SW 1271 (cell line): Measurements from ENCODE around the gene PEX10.

Source experiments
- DNase-seq, 2 experiments: peaks; one replicate each; lab custom pipeline; 2025; lab: John Stamatoyannopoulos, UW

PEX10 gene

GRCh38 chr1:2388004-2388913 lies 24.1 kb downstream of the PEX10 start:
- DNase-seq, result no peak

DNA sequence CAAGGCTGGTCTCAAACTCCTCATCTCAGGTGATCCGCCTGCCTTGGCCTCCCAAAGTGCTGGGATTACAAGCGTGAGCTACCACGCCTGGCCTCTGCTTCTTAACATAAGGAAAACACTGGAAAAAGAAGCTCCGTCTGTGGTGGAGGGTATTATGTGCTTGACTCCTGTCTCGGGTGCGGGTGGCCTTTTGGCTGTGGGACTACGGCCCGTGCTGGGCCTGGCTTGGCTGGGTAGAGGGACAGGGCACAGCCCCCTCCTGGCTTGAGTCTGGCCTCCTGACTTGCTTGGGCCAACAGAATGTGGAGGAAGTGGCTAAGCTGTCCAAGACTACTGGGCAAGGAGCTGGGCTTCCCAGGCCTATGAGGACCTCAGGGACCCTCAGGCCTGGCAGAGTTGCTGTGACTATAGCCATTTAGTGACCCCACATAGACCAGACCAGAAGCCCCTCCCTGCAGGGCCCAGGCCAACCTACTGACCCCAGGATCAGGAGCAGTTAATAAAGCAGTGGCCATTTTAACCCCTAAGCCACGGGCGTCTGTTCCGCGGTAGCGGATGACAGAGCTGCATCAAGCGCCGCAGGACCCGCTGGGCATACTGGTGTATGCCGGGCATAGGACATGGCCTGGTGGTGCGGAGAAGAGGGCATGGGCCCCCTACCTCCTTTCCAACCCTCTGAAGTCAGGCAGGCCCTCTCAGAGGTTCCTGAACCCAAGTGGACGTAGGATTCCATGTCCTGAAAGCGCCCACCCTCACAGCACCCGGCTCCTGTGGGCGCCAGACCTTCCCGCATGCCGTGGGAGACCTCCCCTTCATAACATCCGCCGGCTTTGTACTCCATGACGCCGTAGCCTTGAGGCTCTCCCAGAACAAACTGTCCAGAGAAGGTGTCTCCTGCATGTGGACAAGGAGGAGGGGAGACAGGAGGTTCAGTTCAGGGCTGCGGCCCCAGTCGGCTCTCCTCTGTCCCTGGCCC lies 25.4 kb downstream of the PEX10 start:
- DNase-seq, result no peak

DNA sequence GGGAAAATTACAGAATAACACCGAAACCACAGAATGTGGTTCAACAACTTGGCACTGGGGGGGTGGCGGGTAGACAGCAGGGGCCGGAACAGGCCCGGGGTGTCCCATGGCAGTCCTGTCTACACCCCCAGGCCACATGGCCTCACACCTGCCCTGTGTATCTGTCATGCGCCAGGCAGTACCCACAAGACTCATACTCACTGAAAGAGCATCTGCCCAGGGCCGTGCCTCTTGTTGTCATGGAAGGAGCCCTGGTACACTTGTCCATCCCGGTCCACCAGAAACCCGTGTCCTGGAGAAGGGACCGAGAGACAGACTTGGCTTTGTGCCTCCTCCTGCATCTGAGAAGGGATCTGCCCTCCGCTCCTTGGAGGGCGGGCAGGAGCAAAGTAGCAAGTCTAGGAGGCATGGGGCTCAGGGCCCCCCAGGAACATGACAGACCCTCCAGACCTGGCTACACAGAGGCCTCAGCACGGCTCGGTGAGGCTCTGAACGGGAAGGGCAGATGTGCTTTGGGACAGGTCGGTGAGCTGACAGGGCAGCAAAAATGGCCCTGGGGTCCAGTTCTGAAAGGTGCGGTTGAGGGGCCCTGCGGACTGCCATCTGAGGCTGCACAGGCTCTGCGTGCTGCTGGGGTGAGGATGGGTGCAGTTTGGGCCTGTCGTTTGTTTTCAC lies 26.6 kb downstream of the PEX10 start:
- DNase-seq, result no peak

DNA sequence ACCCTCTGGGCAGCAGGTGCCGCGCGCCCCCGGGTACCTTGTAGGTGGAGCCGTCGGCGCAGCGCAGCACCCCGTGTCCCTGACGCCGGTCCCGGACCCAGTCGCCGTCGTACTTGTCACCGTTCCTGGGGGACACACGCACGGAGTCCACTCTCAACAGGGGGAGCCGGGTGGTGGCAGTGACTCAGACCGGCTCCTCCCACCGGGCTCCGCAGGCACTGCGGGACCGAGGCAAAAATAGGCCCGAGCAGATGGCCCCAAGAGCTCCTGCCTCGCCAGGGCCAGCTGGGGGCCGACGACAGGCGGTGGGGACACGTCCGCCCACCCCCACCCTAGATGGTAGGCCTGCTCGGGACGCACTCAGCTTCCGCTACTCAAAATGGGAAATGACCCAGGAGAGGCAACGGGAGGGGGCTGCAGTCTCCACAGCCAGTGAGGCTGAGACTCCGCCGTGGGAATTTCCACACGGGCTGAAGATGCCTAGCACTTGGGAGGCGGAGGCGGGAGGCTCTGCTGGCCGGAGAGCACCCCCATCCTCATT lies 27.4 kb downstream of the PEX10 start:
- DNase-seq, result no peak

DNA sequence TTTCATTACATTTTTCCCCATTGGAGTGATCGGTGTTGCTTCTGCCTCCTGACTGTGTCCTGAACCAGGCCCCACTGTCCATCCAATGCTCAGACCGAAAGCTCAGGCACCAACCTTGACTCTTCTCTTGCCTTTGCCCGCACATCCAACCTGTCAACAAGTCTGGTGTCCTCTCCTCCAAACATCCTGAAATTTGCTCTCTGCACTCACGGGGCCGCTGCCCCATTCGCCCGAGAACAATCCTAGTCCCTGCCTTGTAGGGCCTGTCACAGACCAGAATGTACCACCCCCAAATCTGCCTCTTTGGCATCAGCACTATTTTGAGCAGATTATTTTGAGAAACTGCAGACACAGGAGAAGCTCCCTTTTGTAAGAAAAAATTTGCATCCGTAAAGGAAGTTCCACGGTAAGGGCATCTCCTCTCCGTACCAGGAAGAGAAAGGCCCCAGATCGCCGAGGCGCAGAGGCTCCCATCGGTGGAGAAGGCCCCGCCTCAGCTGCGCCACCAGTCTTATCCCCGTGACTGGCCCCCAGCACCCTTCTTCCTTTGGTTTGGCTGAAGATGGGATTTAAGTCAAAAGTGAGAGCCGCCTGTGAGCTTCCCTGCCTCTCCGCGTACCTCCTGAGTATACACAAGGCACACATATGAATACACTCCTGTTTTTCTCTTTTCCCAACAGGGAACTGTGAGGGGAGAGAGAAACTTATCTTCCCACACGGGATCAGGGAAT lies 28.1 kb downstream of the PEX10 start:
- no peak for DNase-seq

GRCh38 chr1:2383576-2383975 lies 28.8 kb downstream of the PEX10 start:
- no peak for DNase-seq

- DNase-seq, result no peak
These were observed 29.6 kb downstream of the PEX10 start for GRCh38 chr1:2382621-2383361.

DNA sequence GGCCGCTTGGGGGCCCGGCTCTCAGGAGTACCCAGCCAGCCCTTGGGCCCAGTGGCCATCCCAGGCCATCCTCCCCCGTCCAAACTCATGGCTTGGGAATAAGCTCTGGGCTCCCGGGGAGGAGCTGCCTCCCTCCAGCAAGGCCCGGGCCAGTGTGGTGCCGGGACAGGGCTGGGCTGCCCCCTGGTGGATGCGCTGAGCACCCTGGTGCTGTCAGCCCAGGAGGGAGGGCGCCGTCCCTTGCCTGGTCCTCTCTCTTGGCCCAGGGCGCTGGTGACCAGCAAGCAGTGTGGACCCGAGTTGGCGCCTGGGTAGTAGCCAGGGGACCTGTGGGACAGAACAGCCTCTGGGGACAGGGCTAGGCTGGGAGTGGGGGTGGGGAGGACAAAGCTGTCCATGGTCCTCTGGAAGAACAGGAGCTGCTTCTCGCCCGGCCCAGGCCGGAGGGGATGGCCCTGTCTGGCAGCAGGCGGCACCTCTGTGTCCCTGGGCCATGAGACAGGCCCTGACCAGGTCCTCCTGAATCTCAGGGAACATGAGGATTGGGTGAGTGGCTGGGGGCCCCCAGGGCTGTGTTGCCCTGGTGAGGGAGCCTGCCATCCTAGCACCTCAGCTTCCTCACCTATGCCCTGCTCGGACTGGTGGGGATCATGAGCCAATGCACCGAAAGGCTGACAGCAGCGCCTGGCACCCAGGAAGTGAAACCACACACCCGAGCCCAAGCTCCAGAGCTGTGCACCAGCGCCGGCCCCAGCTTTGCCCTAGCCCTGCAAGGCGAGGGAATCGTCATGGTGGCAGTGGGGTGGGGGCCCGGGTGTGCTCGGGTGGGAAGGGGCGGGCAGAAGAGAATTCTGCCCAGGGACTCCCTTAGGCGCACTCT lies 30.4 kb downstream of the PEX10 start:
- DNase-seq, result peak; percentile 26 to 49

GRCh38 chr1:2380816-2381591 lies 31.4 kb downstream of the PEX10 start:
- DNase-seq, result no peak

DNA sequence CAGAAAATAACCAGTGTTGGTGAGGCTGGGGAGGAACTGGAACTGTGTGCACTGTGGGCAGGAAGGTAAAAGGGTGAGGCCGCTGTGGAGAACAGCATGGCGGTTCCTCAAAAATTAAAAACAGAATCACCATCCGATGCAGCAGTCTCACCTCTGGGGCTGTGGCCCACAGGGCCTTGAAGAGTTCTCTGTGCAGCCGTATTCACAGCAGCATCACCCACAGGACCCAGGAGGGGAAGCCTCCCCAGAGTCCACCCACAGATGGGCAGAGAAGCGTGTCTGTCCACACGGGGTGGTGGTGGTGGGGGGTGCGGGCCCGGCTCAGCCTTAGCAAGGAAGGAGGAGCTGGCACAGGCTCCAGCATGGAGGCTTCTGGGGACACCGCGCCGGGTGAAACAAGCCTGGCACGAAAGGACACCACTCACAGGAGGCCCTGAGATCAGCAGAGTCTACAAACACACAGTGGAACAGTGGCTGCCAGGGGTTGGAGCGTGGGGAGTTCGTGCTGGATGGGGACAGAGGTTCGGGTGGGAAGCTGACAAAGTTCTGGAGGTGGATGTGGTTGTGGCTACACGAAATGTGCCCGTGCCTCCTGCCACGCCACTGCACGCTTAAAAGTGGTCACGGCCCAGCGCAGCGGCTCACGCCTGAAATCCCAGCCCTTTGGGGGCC lies 32.5 kb downstream of the PEX10 start:
- DNase-seq, result no peak

DNA sequence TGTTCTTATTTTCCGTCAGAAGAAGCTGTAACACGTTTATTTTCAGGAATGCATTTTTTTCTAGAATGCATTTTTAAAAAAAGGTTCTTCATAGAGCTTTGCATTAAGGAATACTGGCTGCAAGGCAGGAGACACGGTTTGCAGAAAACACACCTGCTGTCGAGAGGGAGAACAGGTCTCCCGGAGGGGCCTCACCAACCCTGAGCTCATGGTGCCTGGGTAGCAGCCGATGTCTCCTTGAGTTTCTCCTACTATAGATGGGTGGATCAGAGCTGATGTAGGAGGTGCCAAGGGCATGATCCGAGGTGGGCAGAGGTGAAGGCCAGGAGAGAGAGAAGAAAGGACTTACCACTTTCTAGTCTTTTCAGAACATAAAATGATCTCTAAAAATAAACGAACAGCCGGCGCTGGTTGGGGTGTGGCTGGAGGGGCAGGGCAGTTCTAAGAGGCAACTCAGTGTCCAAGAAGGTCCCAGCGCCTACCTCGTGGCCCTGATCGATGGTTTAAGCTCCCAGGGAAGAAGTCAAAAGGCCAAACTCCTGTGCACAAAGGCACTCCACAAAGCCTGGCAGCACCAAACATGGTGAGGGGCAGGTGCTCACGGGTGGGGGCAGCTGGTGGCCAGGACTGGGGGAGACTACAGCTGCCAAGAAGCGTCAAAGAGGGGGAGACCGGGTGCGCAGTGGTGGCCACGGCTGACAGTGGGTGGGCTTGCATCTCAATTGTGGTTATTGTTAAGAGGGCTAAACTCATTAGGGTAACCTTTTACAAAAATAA lies 33.2 kb downstream of the PEX10 start:
- DNase-seq, result no peak

- no peak for DNase-seq
These were observed 33.9 kb downstream of the PEX10 start for GRCh38 chr1:2378441-2378851.

GRCh38 chr1:2377751-2378440 lies 34.5 kb downstream of the PEX10 start:
- no peak for DNase-seq

DNA sequence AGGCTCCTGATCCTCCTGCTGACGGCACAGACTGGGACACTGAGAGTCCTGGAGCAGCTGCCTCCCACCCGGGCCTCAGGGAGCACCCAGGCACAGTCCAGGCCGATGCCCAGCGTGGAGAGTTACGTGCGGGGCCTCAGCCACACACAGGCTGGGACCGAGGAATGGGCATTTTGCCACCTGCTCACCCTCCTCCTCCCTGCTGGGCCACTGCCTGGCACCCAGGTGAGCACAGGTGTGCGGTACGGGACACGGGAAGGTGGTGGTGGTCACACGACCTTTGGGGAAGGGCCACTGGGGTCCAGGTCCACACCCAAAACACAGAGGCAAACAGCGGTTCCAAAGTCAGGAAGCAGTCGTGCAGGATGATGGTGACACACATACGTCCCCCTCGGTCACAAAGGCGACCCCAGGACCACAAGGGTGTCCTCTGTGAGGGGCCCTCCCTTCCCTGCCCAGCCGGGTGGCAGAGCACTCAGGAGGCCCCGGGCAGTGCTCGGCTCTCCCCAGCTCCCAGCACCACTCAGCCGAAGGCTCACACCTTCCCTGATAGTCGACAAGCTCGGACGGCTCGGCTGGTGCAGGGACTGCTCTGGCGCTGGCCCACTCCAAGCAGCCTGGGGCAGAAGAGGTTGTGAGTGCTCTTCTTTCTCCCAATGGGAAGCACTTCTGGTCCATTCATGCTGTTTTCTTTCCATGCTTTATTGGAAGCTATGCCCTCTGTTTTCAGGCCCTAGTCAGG lies 35.3 kb downstream of the PEX10 start:
- DNase-seq, result no peak

DNA sequence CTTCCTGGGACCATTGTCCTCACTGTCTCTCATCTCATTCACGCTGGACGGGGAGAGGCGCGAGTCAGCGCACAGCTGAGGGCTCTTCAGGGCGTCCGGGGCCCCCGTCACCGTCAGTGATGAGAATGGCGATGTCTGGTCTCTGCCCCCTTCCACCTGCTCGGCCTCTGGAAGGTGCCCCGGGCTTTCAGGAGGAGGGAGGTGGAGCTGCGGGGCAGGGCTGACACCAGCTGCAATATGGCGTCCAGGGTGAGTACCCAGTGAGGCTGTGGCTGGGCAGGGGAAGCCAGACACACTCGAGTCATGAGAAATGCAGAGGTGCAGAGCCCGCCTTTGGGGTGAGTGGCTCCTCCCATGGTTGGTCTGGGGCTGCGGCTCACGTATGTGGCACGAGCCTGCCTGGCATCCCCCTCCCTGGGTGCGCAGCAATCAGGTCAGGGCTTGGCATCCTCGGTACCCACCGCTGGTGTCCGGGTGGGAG lies 36.1 kb downstream of the PEX10 start:
- no peak for DNase-seq

GRCh38 chr1:2375923-2376260 lies 36.5 kb downstream of the PEX10 start:
- no peak for DNase-seq
